Tibial nerve (tissue), 4 donors: ENCODE data around the gene MAP4K4. TPM values are rescaled to one million over a fixed set of nuclear protein-coding genes. Genes with fewer than 3 reads are reported as not detected.

Experiments
- DNase-seq, 2 donors: peaks; one replicate each; pipeline ENCODE4 v3.0.0-alpha.2; 2019; ENCODE audit warnings: low spot score in 2 of 2
- H3K27ac ChIP-seq, 4 donors: fragments of 200-600 bp; sonication (generic) in 3 of 4; one replicate each; pipeline ENCODE4 v1.5.1; 2017 to 2019; ENCODE audit warnings: mild to moderate bottlenecking in 1 of 4
- H3K27me3 ChIP-seq, 2 donors: fragments of 200-600 bp; sonication (generic) in 1 of 2; one replicate each; pipeline versions ENCODE4 v1.5.1 to v1.6.0; 2017 to 2019
- H3K36me3 ChIP-seq, 3 donors: fragments of 200-600 bp; sonication (generic); one replicate each; pipeline ENCODE4 v1.5.1; 2018 to 2019
- H3K4me1 ChIP-seq, 4 donors: fragments of 200-600 bp; sonication (generic) in 3 of 4; one replicate each; pipeline ENCODE4 v1.5.1; 2017 to 2019
- H3K4me3 ChIP-seq, 4 donors: fragments of 200-600 bp; sonication (generic) in 3 of 4; one replicate each; pipeline ENCODE4 v1.5.1; 2017 to 2019; ENCODE audit warnings: mild to moderate bottlenecking in 1 of 4, moderate library complexity in 1 of 4
- H3K9me3 ChIP-seq, 4 donors: fragments of 200-600 bp; sonication (generic) in 3 of 4; one replicate each; pipeline ENCODE4 v1.5.1; 2017 to 2019
- CTCF ChIP-seq, 5 experiments: fragments of 200-600 bp in 3 of 5; fragments of 450-650 bp in 2 of 5; sonication (generic) in 3 of 5; IDR thresholded peaks; one replicate each; pipeline ENCODE4 v1.5.1; 2016 to 2019; ENCODE audit warnings: antibody characterized with exemption in 5 of 5, mild to moderate bottlenecking in 3 of 5, moderate library complexity in 2 of 5
- EP300 ChIP-seq, 2 donors: sonication (generic); formaldehyde crosslinking; IDR thresholded peaks; one replicate each; pipeline ENCODE4 v1.6.1; 2017; ENCODE audit warnings: antibody characterized with exemption in 2 of 2, mild to moderate bottlenecking in 1 of 2
- POLR2A ChIP-seq, 2 donors: fragments of 450-650 bp; IDR thresholded peaks; one replicate each; pipeline ENCODE4 v1.6.1; 2017; ENCODE audit warnings: antibody characterized with exemption in 2 of 2, mild to moderate bottlenecking in 2 of 2, moderate library complexity in 2 of 2
- WGBS, 2 donors: methylation state at CpG; one replicate each; pipeline ENCODE4 v1.1.5; 2018; 5-methylcytosine and 5-hydroxymethylcytosine counted together
- total RNA-seq, 4 donors: library from RNA; depleted of rRNA; stranded (reverse); fragments of >200 nt; gene quantifications; one replicate each; pipeline ENCODE4 v1.1.0, GENCODE V29; 2016

MAP4K4 gene
- total RNA-seq, 4 donors from 2014 or later, result 78.0 to 85.7 (median 84.4) TPM

GRCh38 chr2:101733257-101733993 is 35.9 kb downstream of the MAP4K4 start:
- Histone ChIP-seq H3K4me1 (peaks cover 0 to 90% (median 53%) of the 10 kb centered on the region in 4 donors), H3K36me3 (no peaks in the 10 kb centered on the region), H3K4me3 (no peak overlapping the region), H3K27me3 (no peaks in the 10 kb centered on the region), H3K9me3 (no peaks in the 10 kb centered on the region), H3K27ac (peak overlapping the region in 2 of 4 donors; percentile 3 to 26)
- TF ChIP-seq CTCF (IDR thresholded peaks at IDR 0.05), result no peak
- TF ChIP-seq POLR2A (IDR thresholded peaks at IDR 0.05), result no peak
- TF ChIP-seq EP300 (IDR thresholded peaks at IDR 0.05), result no peak
- no peak for DNase-seq
- WGBS, 2 donors, result 58 to 62% methylated on average over 4 of the region's 4 CpGs

GRCh38 chr2:101734505-101735165 is 37.1 kb downstream of the MAP4K4 start:
- Histone ChIP-seq H3K27ac (peak overlapping the region in 2 of 4 donors; percentile 35 to 70), H3K27me3 (no peaks in the 10 kb centered on the region), H3K9me3 (no peaks in the 10 kb centered on the region), H3K36me3 (no peaks in the 10 kb centered on the region), H3K4me3 (no peak overlapping the region), H3K4me1 (peaks cover 0 to 83% (median 55%) of the 10 kb centered on the region in 4 donors)
- no peak for DNase-seq
- 55 to 64% methylated on average over 9 of the region's 9 CpGs for WGBS, 2 donors
- TF ChIP-seq CTCF (IDR thresholded peaks at IDR 0.05) (no peak), EP300 (IDR thresholded peaks at IDR 0.05) (no peak), POLR2A (IDR thresholded peaks at IDR 0.05) (no peak)

GRCh38 chr2:101735166-101735533 is 37.6 kb downstream of the MAP4K4 start:
- no peaks in the 10 kb centered on the region for H3K36me3 ChIP-seq
- no peak for DNase-seq
- no peaks in the 10 kb centered on the region for H3K27me3 ChIP-seq
- TF ChIP-seq EP300 (IDR thresholded peaks at IDR 0.05) (no peak), CTCF (IDR thresholded peaks at IDR 0.05) (no peak), POLR2A (IDR thresholded peaks at IDR 0.05) (no peak)
- peaks cover 0 to 78% (median 55%) of the 10 kb centered on the region in 4 donors for H3K4me1 ChIP-seq
- no peaks in the 10 kb centered on the region for H3K9me3 ChIP-seq
- peak overlapping the region in 2 of 4 donors; percentile 35 to 70 for H3K27ac ChIP-seq
- H3K4me3 ChIP-seq, result no peak overlapping the region

- no peak overlapping the region for H3K4me3 ChIP-seq
- 59 to 64% methylated on average over 3 of the region's 3 CpGs for WGBS, 2 donors
- no peaks in the 10 kb centered on the region for H3K9me3 ChIP-seq
- H3K27ac ChIP-seq, result peak overlapping the region in 2 of 4 donors; percentile 35 to 70
- no peaks in the 10 kb centered on the region for H3K27me3 ChIP-seq
- peaks cover 0 to 78% (median 56%) of the 10 kb centered on the region in 4 donors for H3K4me1 ChIP-seq
- no peak for DNase-seq
- TF ChIP-seq EP300 (IDR thresholded peaks at IDR 0.05), result no peak
- TF ChIP-seq POLR2A (IDR thresholded peaks at IDR 0.05), result no peak
- no peak for TF ChIP-seq CTCF (IDR thresholded peaks at IDR 0.05)
- no peaks in the 10 kb centered on the region for H3K36me3 ChIP-seq
Measured at GRCh38 chr2:101736233-101736632, 38.7 kb downstream of the MAP4K4 start.

- peak in 1 of 2 donors; percentile 15 for DNase-seq
- H3K27me3 ChIP-seq, result no peaks in the 10 kb centered on the region
- peaks cover 0 to 78% (median 58%) of the 10 kb centered on the region in 4 donors for H3K4me1 ChIP-seq
- TF ChIP-seq EP300 (IDR thresholded peaks at IDR 0.05) (peak in 1 of 2 donors; percentile 60), POLR2A (IDR thresholded peaks at IDR 0.05) (no peak)
- peak overlapping the region in 2 of 4 donors; percentile 35 to 70 for H3K27ac ChIP-seq
- WGBS, 2 donors, result 18 to 32% methylated on average over 1 of the region's 1 CpG
- no peaks in the 10 kb centered on the region for H3K36me3 ChIP-seq
- no peaks in the 10 kb centered on the region for H3K9me3 ChIP-seq
- no peak overlapping the region for H3K4me3 ChIP-seq
Measured at GRCh38 chr2:101736861-101737291, 39.4 kb downstream of the MAP4K4 start.
